ENCODE data around the gene HNRNPA1L2.
"Not testable (repeated sequence)": the region's sequence is repeated elsewhere in the genome, so short reads cannot be mapped to it uniquely, and the experiment has no call there.

The HNRNPA1L2 gene

GRCh38 chr13:52609013-52609606 is 33.1 kb upstream of the HNRNPA1L2 start:
- TF ChIP-seq, protein P1, sequence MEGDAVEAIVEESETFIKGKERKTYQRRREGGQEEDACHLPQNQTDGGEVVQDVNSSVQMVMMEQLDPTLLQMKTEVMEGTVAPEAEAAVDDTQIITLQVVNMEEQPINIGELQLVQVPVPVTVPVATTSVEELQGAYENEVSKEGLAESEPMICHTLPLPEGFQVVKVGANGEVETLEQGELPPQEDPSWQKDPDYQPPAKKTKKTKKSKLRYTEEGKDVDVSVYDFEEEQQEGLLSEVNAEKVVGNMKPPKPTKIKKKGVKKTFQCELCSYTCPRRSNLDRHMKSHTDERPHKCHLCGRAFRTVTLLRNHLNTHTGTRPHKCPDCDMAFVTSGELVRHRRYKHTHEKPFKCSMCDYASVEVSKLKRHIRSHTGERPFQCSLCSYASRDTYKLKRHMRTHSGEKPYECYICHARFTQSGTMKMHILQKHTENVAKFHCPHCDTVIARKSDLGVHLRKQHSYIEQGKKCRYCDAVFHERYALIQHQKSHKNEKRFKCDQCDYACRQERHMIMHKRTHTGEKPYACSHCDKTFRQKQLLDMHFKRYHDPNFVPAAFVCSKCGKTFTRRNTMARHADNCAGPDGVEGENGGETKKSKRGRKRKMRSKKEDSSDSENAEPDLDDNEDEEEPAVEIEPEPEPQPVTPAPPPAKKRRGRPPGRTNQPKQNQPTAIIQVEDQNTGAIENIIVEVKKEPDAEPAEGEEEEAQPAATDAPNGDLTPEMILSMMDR (IDR thresholded peaks at IDR 0.05; ENCODE audit: control insufficient read depth, extremely low read depth, insufficient read depth) = peak; percentile 44
- not testable (repeated sequence) for H3K4me3 ChIP-seq (ENCODE audit: low read depth, low read length); DNase-seq (ENCODE audit: low read depth)

DNA sequence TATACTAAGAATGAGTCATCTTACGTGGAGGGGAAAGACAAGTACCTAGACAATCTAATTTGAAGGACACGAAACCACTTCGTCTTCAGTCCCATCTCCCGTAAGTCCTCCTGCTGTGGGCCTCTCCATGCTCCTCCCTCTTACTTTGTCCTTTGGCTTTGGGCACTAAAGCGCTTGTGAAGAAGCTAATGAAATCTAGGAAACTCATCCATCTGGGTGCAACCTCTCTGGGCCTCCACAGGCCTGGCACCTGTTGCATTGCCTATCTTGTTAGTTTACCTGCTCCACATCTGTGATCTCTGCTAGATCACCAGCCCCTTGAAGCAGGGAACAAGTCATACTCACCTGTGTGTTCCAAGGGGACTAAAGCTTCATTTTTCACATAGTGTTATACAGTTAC is 32.1 kb upstream of the HNRNPA1L2 start:
- not testable (repeated sequence) for H3K4me3 ChIP-seq (ENCODE audit: low read depth, low read length); DNase-seq (ENCODE audit: low read depth)

DNA sequence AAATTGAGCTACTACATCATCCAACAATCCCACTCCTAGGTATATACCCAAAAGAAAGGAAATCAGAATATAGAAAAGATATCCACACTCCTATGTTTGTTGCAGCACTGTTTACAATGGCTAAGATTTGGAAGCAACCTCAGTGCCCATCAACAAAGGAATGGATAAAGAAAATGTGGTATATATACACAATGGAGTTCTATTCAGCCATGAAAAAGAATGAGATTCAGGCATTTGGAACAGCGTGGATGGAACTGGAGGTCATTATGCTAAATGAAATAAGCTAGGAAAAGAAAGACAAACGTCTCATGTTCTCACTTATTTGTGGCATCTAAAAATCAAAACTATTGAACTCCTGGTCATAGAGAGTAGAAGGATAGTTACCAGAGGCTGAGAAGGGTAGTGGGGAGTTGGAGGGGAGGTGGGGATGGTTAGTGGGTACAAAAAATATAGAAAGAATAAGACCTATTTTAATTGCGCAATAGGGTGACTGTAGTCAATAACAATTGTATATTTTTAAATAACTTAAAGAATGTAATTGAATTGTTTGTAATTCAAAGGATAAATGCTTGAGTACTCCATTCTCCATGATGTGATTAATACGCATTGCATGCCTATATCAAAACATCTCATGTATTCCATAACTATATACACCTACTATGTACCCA is 27.0 kb upstream of the HNRNPA1L2 start:
- no peak overlapping the region for H3K4me3 ChIP-seq (ENCODE audit: low read depth, low read length)
- no peak for DNase-seq (ENCODE audit: low read depth)
- TF ChIP-seq, protein P1 (IDR thresholded peaks at IDR 0.05; ENCODE audit: control insufficient read depth, extremely low read depth, insufficient read depth) = no peak

- no peak overlapping the region for H3K4me3 ChIP-seq (ENCODE audit: low read depth, low read length)
- TF ChIP-seq, protein P1 (IDR thresholded peaks at IDR 0.05; ENCODE audit: control insufficient read depth, extremely low read depth, insufficient read depth) = no peak
- no peak for DNase-seq (ENCODE audit: low read depth)
These were observed 26.4 kb upstream of the HNRNPA1L2 start for GRCh38 chr13:52615812-52616211.

- DNase-seq (ENCODE audit: low read depth) = peak; percentile 45
- peak overlapping the region; percentile 66 for H3K4me3 ChIP-seq (ENCODE audit: low read depth, low read length)
- TF ChIP-seq, protein P1 (IDR thresholded peaks at IDR 0.05; ENCODE audit: control insufficient read depth, extremely low read depth, insufficient read depth) = no peak
These were observed 24.9 kb upstream of the HNRNPA1L2 start for GRCh38 chr13:52617070-52618060.

GRCh38 chr13:52631083-52631690 is 11.0 kb upstream of the HNRNPA1L2 start:
- DNase-seq (ENCODE audit: low read depth); H3K4me3 ChIP-seq (ENCODE audit: low read depth, low read length): not testable (repeated sequence)

GRCh38 chr13:52638666-52639328 is 3.4 kb upstream of the HNRNPA1L2 start:
- DNase-seq (ENCODE audit: low read depth) = no peak
- TF ChIP-seq, protein P1 (IDR thresholded peaks at IDR 0.05; ENCODE audit: control insufficient read depth, extremely low read depth, insufficient read depth) = no peak
- no peak overlapping the region for H3K4me3 ChIP-seq (ENCODE audit: low read depth, low read length)

Data from LNCaP clone FGC (cell line).